CD4-positive, alpha-beta T cell (primary cell): ENCODE results near the gene HSD17B12. TPM values are rescaled to one million over a fixed set of nuclear protein-coding genes. Genes with fewer than 3 reads are reported as not detected.
"Not testable (repeated sequence)": the region's sequence is repeated elsewhere in the genome, so short reads cannot be mapped to it uniquely, and the experiment has no call there.

ENCODE experiments used
- ATAC-seq: fragments of 200-7000 bp; cut with Tn5 transposase; one replicate; pipeline ENCODE4 v1.10.0; 2022; ENCODE audit warnings: mild to moderate bottlenecking; ENCODE audit not compliant: poor library complexity
- CTCF ChIA-PET: fragments of 350-600 bp; sonication (Branson Sonifier 250); formaldehyde crosslinking; loops from one replicate; lab custom pipeline; 2021; ENCODE audit warnings: antibody characterized with exemption, inconsistent platforms; lab: Charles Lee
- POLR2A ChIA-PET: fragments of 350-600 bp; sonication (Branson Sonifier 250); formaldehyde crosslinking; loops from one replicate; lab custom pipeline; 2021; ENCODE audit warnings: antibody characterized with exemption, inconsistent platforms; lab: Charles Lee
- DNase-seq, 14 experiments: peaks; one replicate each; pipeline ENCODE4 v3.0.0-alpha.2; 2013 to 2020; ENCODE audit warnings: mixed read lengths in 2 of 14
- H3K27ac ChIP-seq, 2 donors: one replicate each; pipeline versions ENCODE4 v1.5.1 to v1.7.0; 2013; ENCODE audit warnings: low read length in 2 of 2, low read depth in 1 of 2, mild to moderate bottlenecking in 1 of 2
- H3K27me3 ChIP-seq, 2 experiments: 1 replicate in 1 of 2; 2 replicates in 1 of 2; pipeline versions ENCODE4 v1.6.1 to v1.7.0; 2013; ENCODE audit warnings: low read length in 2 of 2, control low read depth in 1 of 2, mild to moderate bottlenecking in 1 of 2, moderate library complexity in 1 of 2; ENCODE audit not compliant: insufficient read depth in 2 of 2, control insufficient read depth in 1 of 2
- H3K36me3 ChIP-seq: one replicate; pipeline ENCODE4 v1.6.1; 2013; ENCODE audit warnings: low read length, control low read depth; ENCODE audit not compliant: insufficient read depth
- H3K4me1 ChIP-seq: one replicate; pipeline ENCODE4 v1.6.1; 2013; ENCODE audit warnings: low read length, control low read depth; ENCODE audit not compliant: insufficient read depth
- H3K4me3 ChIP-seq: one replicate; pipeline ENCODE4 v1.5.1; 2013; ENCODE audit warnings: mild to moderate bottlenecking, low read length, moderate library complexity
- H3K9me3 ChIP-seq, 2 experiments: 1 replicate in 1 of 2; 2 replicates in 1 of 2; pipeline versions ENCODE4 v1.6.1 to v1.7.0; 2013; ENCODE audit warnings: low read length in 2 of 2, mild to moderate bottlenecking in 2 of 2, control low read depth in 1 of 2, moderate library complexity in 1 of 2; ENCODE audit not compliant: control insufficient read depth in 1 of 2, insufficient read depth in 1 of 2
- H3K27ac Mint-ChIP-seq: one replicate; pipeline ENCODE4 v1.8.0; 2020; ENCODE audit warnings: mixed read lengths
- H3K27me3 Mint-ChIP-seq: one replicate; pipeline ENCODE4 v1.8.0; 2021; ENCODE audit warnings: mixed read lengths
- H3K36me3 Mint-ChIP-seq: one replicate; pipeline ENCODE4 v1.8.0; 2021; ENCODE audit warnings: low read depth, mixed read lengths
- H3K4me1 Mint-ChIP-seq: one replicate; pipeline ENCODE4 v1.8.0; 2021; ENCODE audit warnings: low read depth, mixed read lengths
- H3K4me3 Mint-ChIP-seq: one replicate; pipeline ENCODE4 v1.8.0; 2020; ENCODE audit warnings: mild to moderate bottlenecking, mixed read lengths
- H3K9me3 Mint-ChIP-seq: one replicate; pipeline ENCODE4 v1.8.0; 2020; ENCODE audit warnings: mixed read lengths
- CTCF ChIP-seq: fragments of 200-600 bp; IDR thresholded peaks from one replicate; pipeline ENCODE4 v1.8.0; 2022; ENCODE audit warnings: antibody characterized with exemption, mild to moderate bottlenecking
- intact Hi-C, 2 experiments: fragments of 100-400 bp; cut with DNase I in 1 of 2; cut with micrococcal nuclease in 1 of 2; formaldehyde crosslinking; loops; one replicate each; pipeline versions ENCODE4 v1.15.1 to v1.9.0; 2023 to 2025; cut with DNase I, micrococcal nuclease
- total RNA-seq, 174 experiments: library from RNA in 2 of 174; stranded (reverse) in 2 of 174; gene quantifications; one replicate each; pipeline ENCODE4 v1.2.3 and lab custom pipeline; 2021 to 2026

HSD17B12 gene
- total RNA-seq, 2 experiments from 2014 or later, result 16.1 to 16.3 TPM

- CTCF ChIA-PET, result no interaction called here
- ATAC-seq, result no peak
- Histone ChIP-seq H3K9me3 (peaks cover 0 to 5% of the 10 kb centered on the region in 2 experiments), H3K36me3 (no peaks in the 10 kb centered on the region), H3K4me1 (peaks cover 9% of the 10 kb centered on the region), H3K4me3 (no peak overlapping the region), H3K27ac (no peak overlapping the region), H3K27me3 (no peaks in the 10 kb centered on the region)
- H3K9me3 Mint-ChIP-seq, result peaks cover 6% of the 10 kb centered on the region
- no peak overlapping the region for H3K27ac Mint-ChIP-seq
- POLR2A ChIA-PET, result no interaction called here
- no peak for TF ChIP-seq CTCF
- DNase-seq, result no peak
- no peak overlapping the region for H3K4me3 Mint-ChIP-seq
- no peaks in the 10 kb centered on the region for H3K27me3 Mint-ChIP-seq
- intact Hi-C loops, result loop anchor here in 1 of 2 experiments (10.0 kb wide), 1 partner anchor 416 kb away; the partner anchor contains the start of gene ACCS
- H3K36me3 Mint-ChIP-seq, result peaks cover 22% of the 10 kb centered on the region
- H3K4me1 Mint-ChIP-seq, result peaks cover 18% of the 10 kb centered on the region
Observed at GRCh38 chr11:43648888-43649287, 31.6 kb upstream of the HSD17B12 start.

DNA sequence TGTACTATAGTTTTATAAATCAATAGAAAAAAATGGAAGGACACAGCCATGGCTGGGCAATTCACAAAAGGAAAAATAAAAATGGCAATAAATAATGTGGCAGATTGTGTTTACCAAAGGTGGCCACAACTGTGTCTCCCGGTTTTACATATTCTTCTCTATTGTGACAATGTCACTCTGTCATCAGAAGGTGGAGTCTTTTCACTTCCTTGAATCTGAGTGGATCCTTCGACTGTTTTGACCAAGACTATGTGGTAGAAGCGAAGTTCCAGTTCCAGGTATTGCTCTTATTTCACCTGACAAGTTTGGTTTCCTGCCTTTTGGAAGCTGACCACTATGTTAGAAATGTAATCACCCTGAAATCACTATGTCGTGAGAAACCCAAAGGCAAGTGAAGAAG, 31.0 kb upstream of the HSD17B12 start:
- DNase-seq (no peak), ATAC-seq (no peak)
- Histone ChIP-seq H3K27me3 (no peaks in the 10 kb centered on the region), H3K27ac (no peak overlapping the region), H3K9me3 (peaks cover 0 to 5% of the 10 kb centered on the region in 2 experiments), H3K4me3 (no peak overlapping the region), H3K4me1 (peaks cover 6% of the 10 kb centered on the region), H3K36me3 (no peaks in the 10 kb centered on the region)
- Mint-ChIP-seq H3K4me3 (no peak overlapping the region), H3K4me1 (peaks cover 12% of the 10 kb centered on the region), H3K9me3 (peaks cover 6% of the 10 kb centered on the region), H3K36me3 (peaks cover 15% of the 10 kb centered on the region), H3K27ac (no peak overlapping the region), H3K27me3 (no peaks in the 10 kb centered on the region)
- no peak for TF ChIP-seq CTCF
- intact Hi-C loops, result loop anchor here in 1 of 2 experiments (10.0 kb wide), 1 partner anchor 415 kb away; the partner anchor contains the start of gene ACCS
- CTCF ChIA-PET, result no interaction called here
- POLR2A ChIA-PET, result no interaction called here

GRCh38 chr11:43649921-43650320, 30.6 kb upstream of the HSD17B12 start:
- no peak overlapping the region for H3K27ac ChIP-seq
- no peaks in the 10 kb centered on the region for H3K27me3 Mint-ChIP-seq
- no peak overlapping the region for H3K4me3 Mint-ChIP-seq
- H3K4me1 Mint-ChIP-seq, result peaks cover 8% of the 10 kb centered on the region
- no peak overlapping the region for H3K4me3 ChIP-seq
- H3K36me3 ChIP-seq, result no peaks in the 10 kb centered on the region
- ATAC-seq (no peak), DNase-seq (no peak)
- H3K27me3 ChIP-seq, result no peaks in the 10 kb centered on the region
- peaks cover 2% of the 10 kb centered on the region for H3K4me1 ChIP-seq
- POLR2A ChIA-PET, result no interaction called here
- H3K36me3 Mint-ChIP-seq, result peaks cover 13% of the 10 kb centered on the region
- no peak overlapping the region for H3K27ac Mint-ChIP-seq
- CTCF ChIA-PET, result no interaction called here
- peaks cover 6% of the 10 kb centered on the region for H3K9me3 Mint-ChIP-seq
- intact Hi-C loops, result loop anchor here in 1 of 2 experiments (10.0 kb wide), 1 partner anchor 415 kb away; the partner anchor contains the start of gene ACCS
- H3K9me3 ChIP-seq, result peaks cover 0 to 5% of the 10 kb centered on the region in 2 experiments
- no peak for TF ChIP-seq CTCF

DNA sequence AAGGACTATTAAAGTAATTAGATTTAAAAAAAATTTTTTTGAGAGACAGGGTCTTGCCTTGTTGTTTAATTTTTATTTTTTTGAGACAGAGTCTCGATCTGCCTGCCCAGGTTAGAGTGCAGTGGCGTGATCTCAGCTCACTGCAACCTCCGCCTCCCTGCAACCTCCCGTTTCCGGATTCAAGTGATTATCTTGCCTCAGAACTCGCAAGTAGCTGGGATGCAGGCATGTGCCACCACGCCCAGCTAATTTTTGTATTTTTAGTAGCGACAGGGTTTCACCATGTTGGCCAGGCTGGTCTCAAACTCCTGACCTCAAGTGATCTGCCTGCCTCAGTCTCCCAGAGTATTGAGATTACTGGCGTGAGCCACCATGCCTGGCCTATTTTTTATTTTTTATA, 17.5 kb upstream of the HSD17B12 start:
- H3K27ac Mint-ChIP-seq, CTCF ChIA-PET, H3K9me3 Mint-ChIP-seq, H3K4me3 Mint-ChIP-seq, H3K9me3 ChIP-seq, ATAC-seq, H3K4me1 Mint-ChIP-seq, H3K36me3 ChIP-seq, intact Hi-C loops, POLR2A ChIA-PET, H3K36me3 Mint-ChIP-seq, H3K4me1 ChIP-seq, H3K27ac ChIP-seq, H3K4me3 ChIP-seq, DNase-seq: not testable (repeated sequence)
- H3K27me3 ChIP-seq, result peaks cover 7 to 11% of the 10 kb centered on the region in 2 experiments
- H3K27me3 Mint-ChIP-seq, result peaks cover 50% of the 10 kb centered on the region
